Ishikawa (cell line): ENCODE data around the gene IDH1.

Experiments
- CEBPB ChIP-seq: IDR thresholded peaks from 2 replicates; pipeline ENCODE4 v1.6.1; 2012
- EGR1 ChIP-seq: IDR thresholded peaks from 2 replicates; pipeline ENCODE4 v1.6.1; 2012
- EP300 ChIP-seq: IDR thresholded peaks from 2 replicates; pipeline ENCODE4 v1.6.1; 2012; ENCODE audit warnings: borderline replicate concordance
- RAD21 ChIP-seq: IDR thresholded peaks from 2 replicates; pipeline ENCODE4 v1.6.1; 2012; ENCODE audit warnings: low read depth
- TAF1 ChIP-seq: IDR thresholded peaks from 2 replicates; pipeline ENCODE4 v1.6.1; 2012; ENCODE audit warnings: low read depth, mild to moderate bottlenecking
- TEAD4 ChIP-seq: IDR thresholded peaks from 2 replicates; pipeline ENCODE4 v1.6.1; 2012
- YY1 ChIP-seq: IDR thresholded peaks from 2 replicates; pipeline ENCODE4 v1.6.1; 2012; ENCODE audit warnings: low read depth
- ZBTB7A ChIP-seq: IDR thresholded peaks from 2 replicates; pipeline ENCODE4 v1.6.1; 2012; ENCODE audit warnings: low read depth
- TF ChIP-seq, protein P1 (sequence below): IDR thresholded peaks from 2 replicates; pipeline ENCODE4 v1.6.1; 2012; ENCODE audit warnings: low read depth, mild to moderate bottlenecking
- TF ChIP-seq, protein P2 (sequence below): IDR thresholded peaks from 2 replicates; pipeline ENCODE4 v1.6.1; 2012

DNA sequence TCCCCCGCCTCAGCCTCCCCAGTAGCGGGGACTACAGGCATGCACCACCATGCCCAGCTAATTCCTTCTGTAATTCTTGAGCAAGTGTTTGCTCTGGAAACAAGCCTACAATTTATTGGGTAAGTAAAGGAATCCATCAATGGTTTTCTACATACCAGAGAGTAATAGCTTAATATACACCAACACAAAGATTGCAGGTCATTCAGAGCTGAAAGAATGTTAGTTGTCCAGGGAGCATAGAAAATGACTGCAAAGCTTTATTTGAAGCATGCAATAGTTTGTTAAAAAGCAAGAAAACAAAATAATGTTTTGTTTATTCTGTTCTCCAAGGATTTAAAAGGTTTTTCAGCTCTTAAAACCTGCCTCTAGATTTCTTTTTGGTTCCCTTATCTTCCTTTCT is 5.6 kb downstream of the IDH1 start:
- TF ChIP-seq EP300 (no peak), TAF1 (no peak), YY1 (no peak), EGR1 (no peak), CEBPB (no peak), ZBTB7A (no peak), TEAD4 (no peak), RAD21 (no peak)
- TF ChIP-seq, protein P1, sequence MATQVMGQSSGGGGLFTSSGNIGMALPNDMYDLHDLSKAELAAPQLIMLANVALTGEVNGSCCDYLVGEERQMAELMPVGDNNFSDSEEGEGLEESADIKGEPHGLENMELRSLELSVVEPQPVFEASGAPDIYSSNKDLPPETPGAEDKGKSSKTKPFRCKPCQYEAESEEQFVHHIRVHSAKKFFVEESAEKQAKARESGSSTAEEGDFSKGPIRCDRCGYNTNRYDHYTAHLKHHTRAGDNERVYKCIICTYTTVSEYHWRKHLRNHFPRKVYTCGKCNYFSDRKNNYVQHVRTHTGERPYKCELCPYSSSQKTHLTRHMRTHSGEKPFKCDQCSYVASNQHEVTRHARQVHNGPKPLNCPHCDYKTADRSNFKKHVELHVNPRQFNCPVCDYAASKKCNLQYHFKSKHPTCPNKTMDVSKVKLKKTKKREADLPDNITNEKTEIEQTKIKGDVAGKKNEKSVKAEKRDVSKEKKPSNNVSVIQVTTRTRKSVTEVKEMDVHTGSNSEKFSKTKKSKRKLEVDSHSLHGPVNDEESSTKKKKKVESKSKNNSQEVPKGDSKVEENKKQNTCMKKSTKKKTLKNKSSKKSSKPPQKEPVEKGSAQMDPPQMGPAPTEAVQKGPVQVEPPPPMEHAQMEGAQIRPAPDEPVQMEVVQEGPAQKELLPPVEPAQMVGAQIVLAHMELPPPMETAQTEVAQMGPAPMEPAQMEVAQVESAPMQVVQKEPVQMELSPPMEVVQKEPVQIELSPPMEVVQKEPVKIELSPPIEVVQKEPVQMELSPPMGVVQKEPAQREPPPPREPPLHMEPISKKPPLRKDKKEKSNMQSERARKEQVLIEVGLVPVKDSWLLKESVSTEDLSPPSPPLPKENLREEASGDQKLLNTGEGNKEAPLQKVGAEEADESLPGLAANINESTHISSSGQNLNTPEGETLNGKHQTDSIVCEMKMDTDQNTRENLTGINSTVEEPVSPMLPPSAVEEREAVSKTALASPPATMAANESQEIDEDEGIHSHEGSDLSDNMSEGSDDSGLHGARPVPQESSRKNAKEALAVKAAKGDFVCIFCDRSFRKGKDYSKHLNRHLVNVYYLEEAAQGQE = no peak
- TF ChIP-seq, protein P2, sequence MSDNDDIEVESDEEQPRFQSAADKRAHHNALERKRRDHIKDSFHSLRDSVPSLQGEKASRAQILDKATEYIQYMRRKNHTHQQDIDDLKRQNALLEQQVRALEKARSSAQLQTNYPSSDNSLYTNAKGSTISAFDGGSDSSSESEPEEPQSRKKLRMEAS = no peak
